OCI-LY1 (cell line): ENCODE measurements around the gene DELE1.
A peak's percentile ranks its signal among the peaks of the same experiment; 100 is the strongest.
"Not testable (repeated sequence)": the region's sequence is repeated elsewhere in the genome, so short reads cannot be mapped to it uniquely, and the experiment has no call there.

Experiments used
- H2AFZ ChIP-seq: fragments of 200-600 bp; sonication (generic), shearing (Covaris generic); 2 replicates; pipeline ENCODE4 v1.6.0; 2014; ENCODE audit warnings: antibody characterized with exemption, mild to moderate bottlenecking, low read length
- H3F3A ChIP-seq: fragments of 200-600 bp; sonication (generic), shearing (Covaris generic); 2 replicates; pipeline ENCODE4 v1.6.0; 2014; ENCODE audit warnings: mild to moderate bottlenecking, antibody characterized with exemption, low read length, moderate library complexity; ENCODE audit not compliant: insufficient read depth
- H3K27ac ChIP-seq: fragments of 200-600 bp; sonication (generic); 2 replicates; pipeline ENCODE4 v1.5.1; 2014; ENCODE audit warnings: low read length, mixed run types, mild to moderate bottlenecking, low read depth; ENCODE audit not compliant: poor library complexity, severe bottlenecking
- H3K27me3 ChIP-seq: fragments of 200-600 bp; sonication (generic); 2 replicates; pipeline ENCODE4 v1.6.0; 2014; ENCODE audit warnings: antibody characterized with exemption, mild to moderate bottlenecking, low read length, moderate library complexity; ENCODE audit not compliant: insufficient read depth
- H3K36me3 ChIP-seq: fragments of 200-600 bp; sonication (generic); 2 replicates; pipeline ENCODE4 v1.6.1; 2014; ENCODE audit warnings: mild to moderate bottlenecking, antibody characterized with exemption, low read length, moderate library complexity, mixed read lengths; ENCODE audit not compliant: insufficient read depth
- H3K4me1 ChIP-seq: fragments of 200-600 bp; sonication (generic); 2 replicates; pipeline ENCODE4 v1.5.1; 2014; ENCODE audit warnings: mild to moderate bottlenecking, low read length, moderate library complexity; ENCODE audit not compliant: insufficient read depth, severe bottlenecking
- H3K4me2 ChIP-seq: fragments of 200-600 bp; sonication (generic), shearing (Covaris generic); 2 replicates; pipeline ENCODE4 v1.6.1; 2014; ENCODE audit warnings: low read length
- H3K4me3 ChIP-seq: fragments of 200-600 bp; sonication (generic); 2 replicates; pipeline ENCODE4 v1.5.1; 2014; ENCODE audit warnings: low read length, low read depth, mild to moderate bottlenecking, mixed read lengths; ENCODE audit not compliant: poor library complexity, severe bottlenecking
- H3K79me2 ChIP-seq: fragments of 200-600 bp; shearing (Covaris generic); 2 replicates; pipeline ENCODE4 v1.6.1; 2016; ENCODE audit warnings: mixed run types, low read length, mixed read lengths; ENCODE audit not compliant: insufficient read depth
- H3K9ac ChIP-seq: fragments of 200-600 bp; sonication (generic), shearing (Covaris generic); 2 replicates; pipeline ENCODE4 v1.6.1; 2014; ENCODE audit warnings: mild to moderate bottlenecking, low read length, mixed read lengths
- H3K9me2 ChIP-seq: fragments of 200-600 bp; sonication (generic), shearing (Covaris generic); 2 replicates; pipeline ENCODE4 v1.6.1; 2014; ENCODE audit warnings: low read depth, mild to moderate bottlenecking, low read length, mixed read lengths
- H3K9me3 ChIP-seq: fragments of 200-600 bp; shearing (Covaris generic); 2 replicates; pipeline ENCODE4 v1.6.1; 2014; ENCODE audit warnings: low read length, mixed read lengths
- H4K20me1 ChIP-seq: fragments of 200-600 bp; sonication (generic), shearing (Covaris generic); 2 replicates; pipeline ENCODE4 v1.6.0; 2016; ENCODE audit warnings: mild to moderate bottlenecking, low read length; ENCODE audit not compliant: insufficient read depth
- EZH2 ChIP-seq: fragments of 200-600 bp; sonication (generic), shearing (Covaris generic); IDR thresholded peaks from 2 replicates; pipeline ENCODE4 v1.8.0; 2017; ENCODE audit warnings: borderline replicate concordance, mixed run types, mild to moderate bottlenecking, antibody characterized with exemption, low read length, moderate library complexity, mixed read lengths
- TF ChIP-seq, protein P1 (sequence below): fragments of 200-600 bp; sonication (generic), shearing (Covaris generic); IDR thresholded peaks from 2 replicates; pipeline ENCODE4 v1.5.1; 2017; ENCODE audit warnings: mild to moderate bottlenecking, antibody characterized with exemption, low read length, moderate library complexity, mixed read lengths

DELE1 gene

DNA sequence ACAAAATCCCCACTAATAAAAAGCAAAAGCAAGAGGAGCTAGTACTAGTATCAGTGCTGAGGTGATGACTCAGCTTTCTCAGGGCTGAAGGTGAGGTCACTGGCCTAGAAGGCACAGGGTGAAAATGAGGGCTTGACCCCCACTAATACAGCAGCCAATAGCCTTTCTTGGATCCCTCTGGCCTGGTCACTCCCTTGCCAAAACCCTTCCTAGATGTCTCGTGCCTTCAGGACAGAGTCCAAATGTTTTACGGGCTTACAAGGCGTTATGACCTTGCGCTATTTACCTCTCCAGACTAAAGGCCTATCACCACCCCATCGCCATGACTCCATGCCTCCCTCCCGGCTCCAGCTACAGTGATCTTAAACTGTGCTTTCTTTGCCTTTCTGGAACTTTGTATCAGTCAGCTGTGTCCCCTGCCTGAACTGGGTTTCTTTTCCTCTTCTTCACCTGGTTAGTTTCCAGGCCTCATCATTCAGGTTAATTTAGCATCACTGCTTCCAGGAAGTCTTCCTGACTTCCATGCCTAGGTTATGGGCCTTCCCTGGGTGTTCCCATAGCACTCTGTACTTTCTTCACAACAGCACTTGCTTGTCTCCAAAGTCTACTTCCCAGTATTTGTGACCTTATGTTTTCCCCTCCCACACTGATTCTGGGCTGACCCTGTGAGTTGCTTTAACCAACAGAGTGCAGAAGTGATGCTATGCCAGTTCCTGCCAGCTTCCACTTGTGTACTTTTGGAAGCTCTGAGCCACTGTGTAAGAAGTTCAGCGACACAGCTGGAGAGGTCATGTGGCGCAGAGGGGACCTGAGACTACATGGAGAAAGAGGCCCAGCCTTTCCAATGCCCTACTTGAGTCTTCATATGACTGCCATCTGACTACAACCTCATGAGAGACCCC, 4.2 kb upstream of the DELE1 start:
- Histone ChIP-seq H3K27me3 (no peaks in the 10 kb centered on the region), H3K36me3 (no peaks in the 10 kb centered on the region), H3K27ac (no peak overlapping the region), H3K9ac (no peak overlapping the region), H3K9me3 (no peaks in the 10 kb centered on the region), H3K9me2 (no peaks in the 10 kb centered on the region), H3F3A (no peaks in the 10 kb centered on the region), H2AFZ (no peak overlapping the region), H3K4me3 (no peak overlapping the region), H3K4me1 (peaks cover 23% of the 10 kb centered on the region), H3K4me2 (no peak overlapping the region), H4K20me1 (no peaks in the 10 kb centered on the region), H3K79me2 (no peaks in the 10 kb centered on the region)
- TF ChIP-seq, protein P1, sequence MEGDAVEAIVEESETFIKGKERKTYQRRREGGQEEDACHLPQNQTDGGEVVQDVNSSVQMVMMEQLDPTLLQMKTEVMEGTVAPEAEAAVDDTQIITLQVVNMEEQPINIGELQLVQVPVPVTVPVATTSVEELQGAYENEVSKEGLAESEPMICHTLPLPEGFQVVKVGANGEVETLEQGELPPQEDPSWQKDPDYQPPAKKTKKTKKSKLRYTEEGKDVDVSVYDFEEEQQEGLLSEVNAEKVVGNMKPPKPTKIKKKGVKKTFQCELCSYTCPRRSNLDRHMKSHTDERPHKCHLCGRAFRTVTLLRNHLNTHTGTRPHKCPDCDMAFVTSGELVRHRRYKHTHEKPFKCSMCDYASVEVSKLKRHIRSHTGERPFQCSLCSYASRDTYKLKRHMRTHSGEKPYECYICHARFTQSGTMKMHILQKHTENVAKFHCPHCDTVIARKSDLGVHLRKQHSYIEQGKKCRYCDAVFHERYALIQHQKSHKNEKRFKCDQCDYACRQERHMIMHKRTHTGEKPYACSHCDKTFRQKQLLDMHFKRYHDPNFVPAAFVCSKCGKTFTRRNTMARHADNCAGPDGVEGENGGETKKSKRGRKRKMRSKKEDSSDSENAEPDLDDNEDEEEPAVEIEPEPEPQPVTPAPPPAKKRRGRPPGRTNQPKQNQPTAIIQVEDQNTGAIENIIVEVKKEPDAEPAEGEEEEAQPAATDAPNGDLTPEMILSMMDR, result no peak
- no peak for TF ChIP-seq EZH2

DNA sequence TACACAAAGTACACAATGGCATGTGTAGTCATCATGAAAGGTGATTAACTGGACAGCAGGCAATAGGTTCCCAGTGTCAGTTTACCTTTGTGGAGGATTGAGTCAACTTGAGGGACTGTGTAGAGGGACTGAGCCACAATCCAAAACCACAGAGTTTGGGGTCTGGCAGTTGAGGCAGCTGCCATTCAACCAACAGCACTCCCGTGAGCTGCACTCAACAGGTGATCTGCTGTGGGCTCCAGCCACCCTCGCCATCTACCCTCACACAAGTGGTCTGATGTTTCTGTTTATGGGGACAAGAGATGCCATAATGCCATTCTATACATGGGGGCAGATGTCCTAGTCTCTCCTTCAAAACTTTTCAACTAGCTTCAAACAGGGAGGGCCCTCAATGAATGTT, 2.9 kb upstream of the DELE1 start:
- H3K27me3 ChIP-seq, result no peaks in the 10 kb centered on the region
- H3K4me1 ChIP-seq, result peaks cover 25% of the 10 kb centered on the region
- no peak overlapping the region for H3K4me3 ChIP-seq
- TF ChIP-seq, protein P1, result no peak
- no peak for TF ChIP-seq EZH2
- H3K36me3 ChIP-seq, result peaks cover 4% of the 10 kb centered on the region
- no peak overlapping the region for H3K9ac ChIP-seq
- H4K20me1 ChIP-seq, result no peaks in the 10 kb centered on the region
- no peaks in the 10 kb centered on the region for H3K79me2 ChIP-seq
- H3K9me2 ChIP-seq, result no peaks in the 10 kb centered on the region
- H3K9me3 ChIP-seq, result no peaks in the 10 kb centered on the region
- H2AFZ ChIP-seq, result no peak overlapping the region
- H3K27ac ChIP-seq, result no peak overlapping the region
- H3F3A ChIP-seq, result no peaks in the 10 kb centered on the region
- H3K4me2 ChIP-seq, result no peak overlapping the region

DNA sequence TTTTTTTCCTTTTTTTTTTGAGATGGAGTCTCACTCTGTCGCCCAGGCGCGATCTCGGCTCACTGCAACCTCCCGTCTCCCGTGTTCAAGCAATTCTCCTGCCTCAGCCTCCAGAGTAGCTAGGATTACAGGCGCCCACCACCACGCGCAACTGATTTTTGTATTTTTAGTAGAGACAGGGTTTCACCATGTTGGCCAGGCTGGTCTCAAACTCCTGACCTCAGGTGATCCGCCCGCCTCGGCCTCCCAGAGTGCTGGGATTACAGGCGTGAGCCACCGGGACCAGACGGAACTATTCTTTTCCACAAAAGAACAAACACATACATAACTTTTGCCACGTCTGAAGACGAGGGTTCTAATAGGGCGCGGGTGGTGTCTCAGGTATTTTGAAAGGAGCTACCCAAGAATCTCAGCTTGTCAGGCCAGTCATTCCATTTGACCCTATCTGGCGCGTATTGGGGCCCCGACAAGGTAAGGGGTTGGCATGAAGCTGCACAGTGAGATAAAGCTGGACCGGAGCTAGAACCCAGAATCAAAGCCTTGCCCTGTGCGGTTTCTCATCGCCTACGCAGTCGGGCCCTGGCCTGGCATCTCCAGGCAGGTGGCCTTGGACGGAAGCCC, 734 bp upstream of the DELE1 start:
- H3K27me3 ChIP-seq, H4K20me1 ChIP-seq, H3F3A ChIP-seq, H3K9me3 ChIP-seq, H3K79me2 ChIP-seq, H2AFZ ChIP-seq, H3K9me2 ChIP-seq: not testable (repeated sequence)
- H3K4me3 ChIP-seq, result peak overlapping the region; percentile 94
- H3K36me3 ChIP-seq, result peaks cover 22% of the 10 kb centered on the region
- H3K4me1 ChIP-seq, result peaks cover 18% of the 10 kb centered on the region
- H3K4me2 ChIP-seq, result peak overlapping the region; percentile 95
- H3K27ac ChIP-seq, result peak overlapping the region; percentile 74
- H3K9ac ChIP-seq, result peak overlapping the region; percentile 96
